WTC11 (cell line): Measurements from ENCODE around the gene BTBD9. TPM values are rescaled to one million over a fixed set of nuclear protein-coding genes. Genes with fewer than 3 reads are reported as not detected.

Source experiments
- ATAC-seq: fragments of 200-7000 bp; cut with Tn5 transposase; 2 replicates; pipeline ENCODE4 v1.10.0; 2021; ENCODE audit warnings: mild to moderate bottlenecking, moderate library complexity
- CTCF ChIA-PET: fragments of 300-600 bp; sonication (Branson Sonifier 250); formaldehyde crosslinking; loops from one replicate; lab custom pipeline; 2021; ENCODE audit warnings: antibody characterized with exemption; lab: Charles Lee
- POLR2A ChIA-PET: fragments of 350-600 bp; sonication (Branson Sonifier 250); formaldehyde crosslinking; loops from one replicate; lab custom pipeline; 2021; ENCODE audit warnings: antibody characterized with exemption; lab: Charles Lee
- DNase-seq: peaks from one replicate; pipeline ENCODE4 v3.0.0; 2021; ENCODE audit warnings: low spot score
- H3K27ac Mint-ChIP-seq: 2 replicates; pipeline ENCODE4 v1.8.0; 2021; ENCODE audit warnings: mixed read lengths
- H3K27me3 Mint-ChIP-seq: 2 replicates; pipeline ENCODE4 v1.8.0; 2021; ENCODE audit warnings: low read depth, mild to moderate bottlenecking, moderate library complexity, mixed read lengths
- H3K36me3 Mint-ChIP-seq: 2 replicates; pipeline ENCODE4 v1.8.0; 2021; ENCODE audit warnings: mixed read lengths
- H3K4me1 Mint-ChIP-seq: 2 replicates; pipeline ENCODE4 v1.8.0; 2022; ENCODE audit warnings: mixed read lengths
- H3K4me3 Mint-ChIP-seq: 2 replicates; pipeline ENCODE4 v1.8.0; 2021; ENCODE audit warnings: mild to moderate bottlenecking, moderate library complexity, mixed read lengths
- H3K9me3 Mint-ChIP-seq: 2 replicates; pipeline ENCODE4 v1.8.0; 2021; ENCODE audit warnings: mixed read lengths
- AR ChIP-seq: fragments of 250-450 bp; sonication (Bioruptor Pico); IDR thresholded peaks from 2 replicates; pipeline ENCODE4 v1.9.0; 2021; ENCODE audit warnings: mild to moderate bottlenecking
- FOXJ3 ChIP-seq: sonication (generic); formaldehyde crosslinking; IDR thresholded peaks from 2 replicates; pipeline ENCODE4 v1.9.0; 2021; ENCODE audit warnings: missing genetic modification reagents, mild to moderate bottlenecking, borderline replicate concordance
- GRHL2 ChIP-seq: fragments of 250-450 bp; sonication (Bioruptor Pico); IDR thresholded peaks from 2 replicates; pipeline ENCODE4 v1.8.0; 2022; ENCODE audit warnings: mild to moderate bottlenecking, moderate library complexity; ENCODE audit not compliant: insufficient replicate concordance, severe bottlenecking
- GTF2I ChIP-seq: fragments of 250-450 bp; sonication (Bioruptor Pico); conservative IDR thresholded peaks from 2 replicates; pipeline ENCODE4 v1.4.0; 2021; ENCODE audit warnings: mild to moderate bottlenecking
- KAT7 ChIP-seq: sonication (generic); formaldehyde crosslinking; IDR thresholded peaks from 2 replicates; pipeline ENCODE4 v1.8.1; 2023; ENCODE audit warnings: missing genetic modification reagents, mild to moderate bottlenecking, borderline replicate concordance
- SMAD4 ChIP-seq: sonication (generic); formaldehyde crosslinking; IDR thresholded peaks from 2 replicates; pipeline ENCODE4 v1.8.0; 2022; ENCODE audit warnings: mild to moderate bottlenecking, missing genetic modification reagents
- TCF7 ChIP-seq: sonication (generic); formaldehyde crosslinking; IDR thresholded peaks from 2 replicates; pipeline ENCODE4 v1.8.0; 2022; ENCODE audit warnings: mild to moderate bottlenecking, low read depth, missing genetic modification reagents, moderate library complexity
- TEAD1 ChIP-seq: sonication (generic); formaldehyde crosslinking; IDR thresholded peaks from 2 replicates; pipeline ENCODE4 v1.8.0; 2022; ENCODE audit warnings: mild to moderate bottlenecking, missing genetic modification reagents
- TP53 ChIP-seq: sonication (generic); formaldehyde crosslinking; IDR thresholded peaks from 2 replicates; pipeline ENCODE4 v1.8.1; 2023; ENCODE audit warnings: mild to moderate bottlenecking, missing genetic modification reagents
- ZNF219 ChIP-seq: sonication (generic); formaldehyde crosslinking; IDR thresholded peaks from 2 replicates; pipeline ENCODE4 v1.8.0; 2023; ENCODE audit warnings: missing genetic modification reagents, mild to moderate bottlenecking, borderline replicate concordance
- ZNF281 ChIP-seq: sonication (generic); formaldehyde crosslinking; IDR thresholded peaks from 2 replicates; pipeline ENCODE4 v1.8.0; 2023; ENCODE audit warnings: mild to moderate bottlenecking, missing genetic modification reagents
- ZNF317 ChIP-seq: sonication (generic); formaldehyde crosslinking; IDR thresholded peaks from 2 replicates; pipeline ENCODE4 v1.8.1; 2023; ENCODE audit warnings: low read depth, mild to moderate bottlenecking, moderate library complexity, missing genetic modification reagents, borderline replicate concordance
- ZNF512 ChIP-seq: sonication (generic); formaldehyde crosslinking; IDR thresholded peaks from 2 replicates; pipeline ENCODE4 v1.8.1; 2022; ENCODE audit warnings: missing genetic modification reagents, borderline replicate concordance
- total RNA-seq: library from RNA; stranded (reverse); gene quantifications from 3 replicates; pipeline ENCODE4 v1.2.3, GENCODE V29; 2021
- TF ChIP-seq, protein P1 (sequence below): sonication (generic); formaldehyde crosslinking; IDR thresholded peaks from 2 replicates; pipeline ENCODE4 v1.8.1; 2023; ENCODE audit warnings: mild to moderate bottlenecking, missing genetic modification reagents, moderate library complexity
- TF ChIP-seq, protein P2 (sequence below): fragments of 250-450 bp; sonication (Bioruptor Pico); IDR thresholded peaks from 2 replicates; pipeline ENCODE4 v1.9.0; 2021; ENCODE audit warnings: mild to moderate bottlenecking
- TF ChIP-seq, protein P3 (sequence below): fragments of 250-450 bp; sonication (Bioruptor Pico); IDR thresholded peaks from 2 replicates; pipeline ENCODE4 v2.1.2; 2022; ENCODE audit warnings: mild to moderate bottlenecking, moderate library complexity
- TF ChIP-seq, protein P4 (sequence below): sonication (generic); formaldehyde crosslinking; IDR thresholded peaks from 2 replicates; pipeline ENCODE4 v1.8.0; 2022; ENCODE audit warnings: mild to moderate bottlenecking, missing genetic modification reagents
- TF ChIP-seq, protein P5 (sequence below): fragments of 250-450 bp; sonication (Bioruptor Pico); IDR thresholded peaks from 2 replicates; pipeline ENCODE4 v1.9.0; 2021; ENCODE audit warnings: mild to moderate bottlenecking, borderline replicate concordance

The BTBD9 gene
- total RNA-seq, 1 experiment from 2014 or later = 4.2 TPM

DNA sequence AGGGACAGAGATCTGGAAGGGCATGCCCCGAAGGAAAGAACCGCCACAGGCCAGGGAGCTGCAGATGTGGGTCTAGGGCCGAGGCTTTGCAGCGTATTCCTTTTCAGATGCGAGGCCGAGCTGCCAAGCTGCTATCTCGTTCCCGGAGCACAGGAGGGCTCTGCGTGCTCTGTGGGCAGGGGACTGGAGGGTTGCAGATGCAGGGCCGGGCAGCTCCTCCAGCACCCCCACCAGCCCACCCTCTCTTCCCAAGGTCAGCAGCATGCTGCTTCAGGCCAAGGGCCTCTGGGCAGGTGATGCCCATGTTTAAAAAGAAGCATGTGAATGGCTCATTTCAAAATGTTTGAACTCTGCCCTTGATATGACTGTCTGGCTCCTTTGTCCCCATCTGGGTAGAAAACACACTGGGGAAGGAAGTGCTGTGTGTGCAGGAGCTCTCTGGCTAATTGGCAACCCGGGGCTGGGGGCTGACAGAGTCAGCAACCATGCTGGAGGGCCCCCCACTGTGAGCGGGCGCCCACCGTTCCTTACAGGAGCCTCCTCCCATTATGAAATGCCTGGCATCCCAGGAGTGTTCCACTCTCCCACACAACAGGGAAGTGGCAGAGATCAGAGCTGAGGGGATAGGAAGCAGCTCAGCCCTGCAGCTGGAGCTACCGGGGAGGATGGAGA, 466.9 kb downstream of the BTBD9 start (continued):
- TF ChIP-seq, protein P1, sequence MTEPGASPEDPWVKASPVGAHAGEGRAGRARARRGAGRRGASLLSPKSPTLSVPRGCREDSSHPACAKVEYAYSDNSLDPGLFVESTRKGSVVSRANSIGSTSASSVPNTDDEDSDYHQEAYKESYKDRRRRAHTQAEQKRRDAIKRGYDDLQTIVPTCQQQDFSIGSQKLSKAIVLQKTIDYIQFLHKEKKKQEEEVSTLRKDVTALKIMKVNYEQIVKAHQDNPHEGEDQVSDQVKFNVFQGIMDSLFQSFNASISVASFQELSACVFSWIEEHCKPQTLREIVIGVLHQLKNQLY = no peak
- TF ChIP-seq ZNF219 (CRISPR knock-in tag) = no peak
- TF ChIP-seq TEAD1 (CRISPR knock-in tag) = no peak
- TF ChIP-seq, protein P2, sequence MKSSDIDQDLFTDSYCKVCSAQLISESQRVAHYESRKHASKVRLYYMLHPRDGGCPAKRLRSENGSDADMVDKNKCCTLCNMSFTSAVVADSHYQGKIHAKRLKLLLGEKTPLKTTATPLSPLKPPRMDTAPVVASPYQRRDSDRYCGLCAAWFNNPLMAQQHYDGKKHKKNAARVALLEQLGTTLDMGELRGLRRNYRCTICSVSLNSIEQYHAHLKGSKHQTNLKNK (CRISPR knock-in tag) = no peak
- no peak for TF ChIP-seq GRHL2 (CRISPR knock-in tag)
- no peak for TF ChIP-seq TCF7
- TF ChIP-seq, protein P3, sequence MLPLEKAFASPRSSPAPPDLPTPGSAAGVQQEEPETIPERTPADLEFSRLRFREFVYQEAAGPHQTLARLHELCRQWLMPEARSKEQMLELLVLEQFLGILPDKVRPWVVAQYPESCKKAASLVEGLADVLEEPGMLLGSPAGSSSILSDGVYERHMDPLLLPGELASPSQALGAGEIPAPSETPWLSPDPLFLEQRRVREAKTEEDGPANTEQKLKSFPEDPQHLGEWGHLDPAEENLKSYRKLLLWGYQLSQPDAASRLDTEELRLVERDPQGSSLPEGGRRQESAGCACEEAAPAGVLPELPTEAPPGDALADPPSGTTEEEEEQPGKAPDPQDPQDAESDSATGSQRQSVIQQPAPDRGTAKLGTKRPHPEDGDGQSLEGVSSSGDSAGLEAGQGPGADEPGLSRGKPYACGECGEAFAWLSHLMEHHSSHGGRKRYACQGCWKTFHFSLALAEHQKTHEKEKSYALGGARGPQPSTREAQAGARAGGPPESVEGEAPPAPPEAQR (CRISPR knock-in tag) = no peak
- TF ChIP-seq ZNF281 (CRISPR knock-in tag) = no peak
- no peak for TF ChIP-seq AR (CRISPR knock-in tag)
- TF ChIP-seq, protein P4, sequence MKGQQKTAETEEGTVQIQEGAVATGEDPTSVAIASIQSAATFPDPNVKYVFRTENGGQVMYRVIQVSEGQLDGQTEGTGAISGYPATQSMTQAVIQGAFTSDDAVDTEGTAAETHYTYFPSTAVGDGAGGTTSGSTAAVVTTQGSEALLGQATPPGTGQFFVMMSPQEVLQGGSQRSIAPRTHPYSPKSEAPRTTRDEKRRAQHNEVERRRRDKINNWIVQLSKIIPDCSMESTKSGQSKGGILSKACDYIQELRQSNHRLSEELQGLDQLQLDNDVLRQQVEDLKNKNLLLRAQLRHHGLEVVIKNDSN (CRISPR knock-in tag) = no peak
- no peak for TF ChIP-seq SMAD4 (CRISPR knock-in tag)
- no peak for TF ChIP-seq KAT7 (CRISPR knock-in tag)
- no peak for TF ChIP-seq GTF2I
- TF ChIP-seq ZNF317 (CRISPR knock-in tag) = no peak

DNA sequence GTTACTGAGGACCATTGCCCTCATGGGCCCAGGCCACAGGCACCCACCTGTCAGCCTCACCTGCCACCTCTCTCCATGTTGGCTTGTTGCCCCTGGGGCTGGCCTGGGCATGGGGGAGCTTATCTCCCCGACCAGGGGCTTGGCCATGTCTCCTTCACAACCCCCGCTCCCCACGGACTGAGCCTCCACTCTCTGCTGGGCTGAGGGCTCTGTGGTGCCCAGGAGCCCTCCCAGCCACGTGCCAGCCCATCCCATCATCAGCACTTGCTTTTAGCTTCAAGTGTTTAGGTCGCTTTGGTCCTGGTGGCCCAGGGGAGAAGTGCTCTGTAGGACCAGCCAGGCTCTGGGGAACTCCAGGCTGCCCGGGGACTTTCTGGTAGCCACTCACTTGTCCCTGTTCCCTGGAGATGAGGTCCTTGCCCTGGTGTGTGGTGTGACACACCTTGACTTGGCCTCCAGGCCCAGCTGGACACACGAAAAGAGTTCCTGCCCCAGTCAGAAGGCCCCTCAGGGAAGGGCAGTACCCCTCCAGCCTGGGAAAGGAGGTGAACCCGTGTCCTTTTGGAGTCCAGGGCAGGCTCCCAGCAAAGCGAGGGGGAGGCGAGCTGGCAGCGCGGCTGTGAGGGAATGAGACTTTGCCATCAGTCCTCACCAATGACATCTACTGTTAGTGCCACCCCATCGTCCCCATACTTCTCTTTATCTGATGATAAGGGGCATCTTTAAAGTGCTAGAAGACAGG, 467.6 kb downstream of the BTBD9 start:
- no peaks in the 10 kb centered on the region for H3K9me3 Mint-ChIP-seq
- CTCF ChIA-PET = interaction anchor here (0.6 to 1.7 kb wide), 4 partner anchors 70 to 522 kb away, joined by 3 to 7 read pairs (median 4); no protein-coding TSS in a partner anchor
- TF ChIP-seq ZNF512 (CRISPR knock-in tag) (no peak), TP53 (no peak), FOXJ3 (CRISPR knock-in tag) (no peak)
- TF ChIP-seq, protein P5, sequence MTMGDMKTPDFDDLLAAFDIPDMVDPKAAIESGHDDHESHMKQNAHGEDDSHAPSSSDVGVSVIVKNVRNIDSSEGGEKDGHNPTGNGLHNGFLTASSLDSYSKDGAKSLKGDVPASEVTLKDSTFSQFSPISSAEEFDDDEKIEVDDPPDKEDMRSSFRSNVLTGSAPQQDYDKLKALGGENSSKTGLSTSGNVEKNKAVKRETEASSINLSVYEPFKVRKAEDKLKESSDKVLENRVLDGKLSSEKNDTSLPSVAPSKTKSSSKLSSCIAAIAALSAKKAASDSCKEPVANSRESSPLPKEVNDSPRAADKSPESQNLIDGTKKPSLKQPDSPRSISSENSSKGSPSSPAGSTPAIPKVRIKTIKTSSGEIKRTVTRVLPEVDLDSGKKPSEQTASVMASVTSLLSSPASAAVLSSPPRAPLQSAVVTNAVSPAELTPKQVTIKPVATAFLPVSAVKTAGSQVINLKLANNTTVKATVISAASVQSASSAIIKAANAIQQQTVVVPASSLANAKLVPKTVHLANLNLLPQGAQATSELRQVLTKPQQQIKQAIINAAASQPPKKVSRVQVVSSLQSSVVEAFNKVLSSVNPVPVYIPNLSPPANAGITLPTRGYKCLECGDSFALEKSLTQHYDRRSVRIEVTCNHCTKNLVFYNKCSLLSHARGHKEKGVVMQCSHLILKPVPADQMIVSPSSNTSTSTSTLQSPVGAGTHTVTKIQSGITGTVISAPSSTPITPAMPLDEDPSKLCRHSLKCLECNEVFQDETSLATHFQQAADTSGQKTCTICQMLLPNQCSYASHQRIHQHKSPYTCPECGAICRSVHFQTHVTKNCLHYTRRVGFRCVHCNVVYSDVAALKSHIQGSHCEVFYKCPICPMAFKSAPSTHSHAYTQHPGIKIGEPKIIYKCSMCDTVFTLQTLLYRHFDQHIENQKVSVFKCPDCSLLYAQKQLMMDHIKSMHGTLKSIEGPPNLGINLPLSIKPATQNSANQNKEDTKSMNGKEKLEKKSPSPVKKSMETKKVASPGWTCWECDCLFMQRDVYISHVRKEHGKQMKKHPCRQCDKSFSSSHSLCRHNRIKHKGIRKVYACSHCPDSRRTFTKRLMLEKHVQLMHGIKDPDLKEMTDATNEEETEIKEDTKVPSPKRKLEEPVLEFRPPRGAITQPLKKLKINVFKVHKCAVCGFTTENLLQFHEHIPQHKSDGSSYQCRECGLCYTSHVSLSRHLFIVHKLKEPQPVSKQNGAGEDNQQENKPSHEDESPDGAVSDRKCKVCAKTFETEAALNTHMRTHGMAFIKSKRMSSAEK = no peak

More for the DNA sequence above, 467.6 kb downstream of the BTBD9 start:
- Mint-ChIP-seq H3K4me1 (peaks cover 36% of the 10 kb centered on the region), H3K27ac (peak overlapping the region; percentile 60; the same call in 1 of the 2 replicates), H3K4me3 (no peak overlapping the region), H3K27me3 (no peaks in the 10 kb centered on the region), H3K36me3 (no peaks in the 10 kb centered on the region)
- POLR2A ChIA-PET = no interaction called here
- DNase-seq (no peak), ATAC-seq (no peak)
